Measurements from ENCODE around the gene MDK.

GRCh38 chr11:46372086-46372485, 9.4 kb upstream of the MDK start:
- TF ChIP-seq CTCF (IDR thresholded peaks at IDR 0.05; ENCODE audit: low read depth, low read length, poor library complexity, severe bottlenecking) (no peak), EZH2phosphoT487 (IDR thresholded peaks at IDR 0.05; ENCODE audit: borderline replicate concordance, low read length) (no peak)
